Measurements from ENCODE around the gene PLB1. TPM values are rescaled to one million over a fixed set of nuclear protein-coding genes. Genes with fewer than 3 reads are reported as not detected.

PLB1 gene
- total and polyA plus RNA-seq, 9 of the 15 experiments (the other 6 are each of a cell fraction or from before 2014, with no cell fraction given): 0.01 to 0.09 (median 0.07) TPM; not detected in 2

DNA sequence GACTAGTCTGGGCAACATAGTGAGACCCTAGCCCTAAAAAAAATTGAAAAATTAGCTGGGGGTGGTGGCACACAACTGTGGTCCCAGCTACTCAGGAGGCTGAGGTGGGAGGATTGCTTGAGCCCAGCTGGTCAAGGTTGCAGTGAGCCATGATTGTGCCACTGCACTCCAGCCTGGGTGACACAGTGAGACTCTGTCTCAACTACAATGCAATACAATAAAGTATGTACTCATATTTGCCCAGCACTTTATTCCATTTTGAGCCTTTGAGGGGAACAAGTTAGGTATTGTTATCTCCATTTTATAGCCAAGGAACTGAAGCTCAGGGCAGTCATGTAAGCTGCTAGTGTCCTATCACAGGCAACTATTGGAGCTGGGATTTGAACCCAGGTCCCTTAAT, 49.3 kb upstream of the PLB1 start:
- no peak overlapping the region for H2AFZ ChIP-seq (ENCODE audit: low read depth, low read length)
- DNase-seq (ENCODE audit: extremely low read depth in 1 of 4, low spot score in 3 of 4) (no peak), ATAC-seq (no peak), FAIRE-seq (no peak)
- no peak overlapping the region for H3K4me3 ChIP-seq
- BruUV-seq (replicated peaks): no TSS peak
- no peaks in the 10 kb centered on the region for H4K20me1 ChIP-seq (replicated peaks; ENCODE audit: control insufficient read depth, insufficient read depth, low read length)
- intact Hi-C loops (cut with micrococcal nuclease) (no loop called here), in situ Hi-C loops (cut with MboI) (no loop called here)
- H3K9ac ChIP-seq (ENCODE audit: insufficient read depth in 1 of 2, low read depth in 2 of 2, low read length in 2 of 2): no peak overlapping the region
- peaks cover 0 to 10% of the 10 kb centered on the region in 2 experiments; a peak in 3 of 5 replicates for H3K4me1 ChIP-seq (replicated peaks in 1 of 2; ENCODE audit: control insufficient read depth in 2 of 2, insufficient read depth in 2 of 2, low read length in 2 of 2)
- no peaks in the 10 kb centered on the region for H3K79me2 ChIP-seq (ENCODE audit: control insufficient read depth, insufficient read depth, low read length)
- H3K9me3 ChIP-seq (replicated peaks; ENCODE audit: control insufficient read depth, insufficient read depth, low read depth, low read length): 0 out of 2 replicates have a peak, but pooled peaks cover 1% of the 10 kb centered on the region
- H3K9me1 ChIP-seq (ENCODE audit: control insufficient read depth, insufficient read depth, low read length): no peaks in the 10 kb centered on the region
- POLR2A ChIA-PET: interaction anchor here (0.6 to 0.7 kb wide), 2 partner anchors 86 to 465 kb away, joined by 3 read pairs; no protein-coding TSS in a partner anchor
- peaks cover 5 to 15% of the 10 kb centered on the region in 2 experiments; a peak in 3 of 5 replicates for H3K27me3 ChIP-seq (ENCODE audit: control insufficient read depth in 2 of 2, insufficient read depth in 2 of 2, low read length in 2 of 2)
- no peak for TF ChIP-seq GATA2 (CRISPR knock-in tag; IDR thresholded peaks at IDR 0.05)
- TF ChIP-seq TOE1 (IDR thresholded peaks at IDR 0.05; ENCODE audit: borderline replicate concordance): no peak
- TF ChIP-seq TOE1 (CRISPR knock-in tag; IDR thresholded peaks at IDR 0.05; ENCODE audit: borderline replicate concordance, low read depth): no peak
- TF ChIP-seq POLR2G (IDR thresholded peaks at IDR 0.05; ENCODE audit: low read depth, low read length): no peak
- TF ChIP-seq PHTF2 (CRISPR knock-in tag; IDR thresholded peaks at IDR 0.05): no peak
- TF ChIP-seq, protein P1, sequence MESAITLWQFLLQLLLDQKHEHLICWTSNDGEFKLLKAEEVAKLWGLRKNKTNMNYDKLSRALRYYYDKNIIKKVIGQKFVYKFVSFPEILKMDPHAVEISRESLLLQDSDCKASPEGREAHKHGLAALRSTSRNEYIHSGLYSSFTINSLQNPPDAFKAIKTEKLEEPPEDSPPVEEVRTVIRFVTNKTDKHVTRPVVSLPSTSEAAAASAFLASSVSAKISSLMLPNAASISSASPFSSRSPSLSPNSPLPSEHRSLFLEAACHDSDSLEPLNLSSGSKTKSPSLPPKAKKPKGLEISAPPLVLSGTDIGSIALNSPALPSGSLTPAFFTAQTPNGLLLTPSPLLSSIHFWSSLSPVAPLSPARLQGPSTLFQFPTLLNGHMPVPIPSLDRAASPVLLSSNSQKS (CRISPR knock-in tag; IDR thresholded peaks at IDR 0.05): no peak
- TF ChIP-seq, protein P2, sequence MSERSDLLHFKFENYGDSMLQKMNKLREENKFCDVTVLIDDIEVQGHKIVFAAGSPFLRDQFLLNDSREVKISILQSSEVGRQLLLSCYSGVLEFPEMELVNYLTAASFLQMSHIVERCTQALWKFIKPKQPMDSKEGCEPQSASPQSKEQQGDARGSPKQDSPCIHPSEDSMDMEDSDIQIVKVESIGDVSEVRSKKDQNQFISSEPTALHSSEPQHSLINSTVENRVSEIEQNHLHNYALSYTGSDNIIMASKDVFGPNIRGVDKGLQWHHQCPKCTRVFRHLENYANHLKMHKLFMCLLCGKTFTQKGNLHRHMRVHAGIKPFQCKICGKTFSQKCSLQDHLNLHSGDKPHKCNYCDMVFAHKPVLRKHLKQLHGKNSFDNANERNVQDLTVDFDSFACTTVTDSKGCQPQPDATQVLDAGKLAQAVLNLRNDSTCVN (CRISPR knock-in tag; IDR thresholded peaks at IDR 0.05): no peak
- TF ChIP-seq, protein P3, sequence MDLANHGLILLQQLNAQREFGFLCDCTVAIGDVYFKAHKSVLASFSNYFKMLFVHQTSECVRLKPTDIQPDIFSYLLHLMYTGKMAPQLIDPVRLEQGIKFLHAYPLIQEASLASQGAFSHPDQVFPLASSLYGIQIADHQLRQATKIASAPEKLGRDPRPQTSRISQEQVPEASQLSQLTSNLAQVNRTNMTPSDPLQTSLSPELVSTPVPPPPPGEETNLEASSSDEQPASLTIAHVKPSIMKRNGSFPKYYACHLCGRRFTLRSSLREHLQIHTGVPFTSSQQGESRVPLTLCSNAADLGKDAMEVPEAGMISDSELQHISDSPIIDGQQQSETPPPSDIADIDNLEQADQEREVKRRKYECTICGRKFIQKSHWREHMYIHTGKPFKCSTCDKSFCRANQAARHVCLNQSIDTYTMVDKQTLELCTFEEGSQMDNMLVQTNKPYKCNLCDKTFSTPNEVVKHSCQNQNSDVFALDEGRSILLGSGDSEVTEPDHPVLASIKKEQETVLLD (IDR thresholded peaks at IDR 0.05): no peak
- TF ChIP-seq, protein P4, sequence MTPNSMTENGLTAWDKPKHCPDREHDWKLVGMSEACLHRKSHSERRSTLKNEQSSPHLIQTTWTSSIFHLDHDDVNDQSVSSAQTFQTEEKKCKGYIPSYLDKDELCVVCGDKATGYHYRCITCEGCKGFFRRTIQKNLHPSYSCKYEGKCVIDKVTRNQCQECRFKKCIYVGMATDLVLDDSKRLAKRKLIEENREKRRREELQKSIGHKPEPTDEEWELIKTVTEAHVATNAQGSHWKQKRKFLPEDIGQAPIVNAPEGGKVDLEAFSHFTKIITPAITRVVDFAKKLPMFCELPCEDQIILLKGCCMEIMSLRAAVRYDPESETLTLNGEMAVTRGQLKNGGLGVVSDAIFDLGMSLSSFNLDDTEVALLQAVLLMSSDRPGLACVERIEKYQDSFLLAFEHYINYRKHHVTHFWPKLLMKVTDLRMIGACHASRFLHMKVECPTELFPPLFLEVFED (CRISPR knock-in tag; conservative IDR thresholded peaks at IDR 0.05): no peak
- no peak for TF ChIP-seq SMAD4 (CRISPR knock-in tag; conservative IDR thresholded peaks at IDR 0.05)
- no peak for TF ChIP-seq RBM15 (IDR thresholded peaks at IDR 0.05; ENCODE audit: insufficient read depth, low read length)
- no peak overlapping the region for H3K27ac ChIP-seq (ENCODE audit: extremely low read depth, low read depth, low read length)
- no peaks in the 10 kb centered on the region for H3K36me3 ChIP-seq (ENCODE audit: control insufficient read depth, insufficient read depth, low read length)
- CTCF ChIA-PET (ENCODE audit: low intra/inter-chr PET ratio): no interaction called here
- H3K4me2 ChIP-seq (ENCODE audit: insufficient read depth, low read length): no peak overlapping the region

Measured in K562 (cell line).